ENCODE measurements around the gene PDE4DIP.
"Not testable (repeated sequence)": the region's sequence is repeated elsewhere in the genome, so short reads cannot be mapped to it uniquely, and the experiment has no call there.

Gene PDE4DIP

DNA sequence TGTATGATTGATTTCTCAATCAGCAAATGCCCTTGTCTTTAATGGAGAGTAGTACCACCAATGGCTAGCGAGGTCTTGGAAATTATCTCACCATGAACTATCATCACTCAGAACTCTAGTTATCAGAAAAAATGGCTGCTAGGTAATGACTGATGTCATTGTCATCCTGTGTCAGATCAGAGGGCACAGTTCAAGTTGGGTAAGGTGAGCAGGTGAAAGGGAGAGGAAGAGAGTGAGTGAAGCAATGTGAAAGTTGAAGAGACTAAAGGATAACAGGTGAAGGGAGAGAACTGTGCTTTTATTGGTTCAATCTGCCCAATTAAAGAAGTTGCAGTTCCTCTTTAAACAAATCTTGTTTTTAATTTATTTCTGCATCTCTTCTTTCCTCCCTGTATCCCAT, 76.8 kb downstream of the PDE4DIP start:
- DNase-seq (ENCODE audit: low spot score): not testable (repeated sequence)

GRCh38 chr1:148923798-148924197, 79.6 kb downstream of the PDE4DIP start:
- DNase-seq (ENCODE audit: low spot score): not testable (repeated sequence)

- DNase-seq (ENCODE audit: low spot score): not testable (repeated sequence)
Observed at GRCh38 chr1:148927645-148928044, 83.4 kb downstream of the PDE4DIP start.

- not testable (repeated sequence) for DNase-seq (ENCODE audit: low spot score)
Observed at GRCh38 chr1:148929253-148929652, 85.0 kb downstream of the PDE4DIP start.

DNA sequence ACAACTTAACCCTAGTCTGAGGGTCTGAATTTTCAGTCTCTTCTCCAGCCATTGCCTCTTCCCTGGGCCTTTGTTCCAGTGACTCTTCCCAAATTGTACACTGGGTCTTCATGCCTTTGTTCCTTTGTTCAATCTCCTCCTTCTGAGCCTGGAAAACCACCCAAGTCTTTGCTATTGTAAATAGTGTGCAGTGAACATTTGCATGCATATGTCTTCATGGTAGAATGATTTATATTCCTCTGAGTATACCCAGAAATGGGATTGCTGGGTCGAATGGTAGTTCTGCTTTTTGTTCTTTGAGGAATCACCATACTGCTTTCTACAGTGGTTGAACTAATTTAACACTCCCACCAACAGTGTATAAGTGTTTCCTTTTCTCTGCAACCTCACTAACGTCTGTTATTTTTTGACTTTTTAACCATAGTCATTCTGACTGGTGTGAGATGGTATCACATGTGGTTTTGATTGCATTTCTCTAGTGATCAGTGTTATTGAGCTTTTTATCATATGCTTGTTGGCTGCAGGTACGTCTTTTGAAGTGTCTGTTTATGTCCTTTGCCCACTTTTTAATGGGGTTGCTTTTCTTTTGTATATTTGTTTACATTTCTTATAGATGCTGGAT, 91.3 kb downstream of the PDE4DIP start:
- not testable (repeated sequence) for DNase-seq (ENCODE audit: low spot score)

DNA sequence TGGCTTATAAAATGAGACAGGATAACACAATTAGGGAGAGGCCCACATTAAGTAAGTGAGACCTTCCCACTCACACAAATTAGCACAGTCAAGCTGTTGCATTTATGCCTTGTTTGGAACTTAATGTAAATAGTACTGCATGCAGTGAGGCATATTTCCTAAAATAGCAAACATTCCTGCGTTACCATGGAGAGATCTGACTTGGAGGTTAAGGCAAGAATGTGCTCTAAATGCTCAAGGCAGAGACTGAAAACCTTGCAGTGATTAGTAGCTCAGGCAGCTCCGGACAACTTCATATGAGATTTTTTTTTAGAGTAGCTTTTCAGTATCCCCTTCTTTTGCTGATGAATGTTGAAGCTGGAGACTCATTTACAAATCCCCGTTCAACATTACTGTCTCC, 98.7 kb downstream of the PDE4DIP start:
- not testable (repeated sequence) for DNase-seq (ENCODE audit: low spot score)

GRCh38 chr1:148945130-148945529, 100.9 kb downstream of the PDE4DIP start:
- DNase-seq (ENCODE audit: low spot score): not testable (repeated sequence)

DNA sequence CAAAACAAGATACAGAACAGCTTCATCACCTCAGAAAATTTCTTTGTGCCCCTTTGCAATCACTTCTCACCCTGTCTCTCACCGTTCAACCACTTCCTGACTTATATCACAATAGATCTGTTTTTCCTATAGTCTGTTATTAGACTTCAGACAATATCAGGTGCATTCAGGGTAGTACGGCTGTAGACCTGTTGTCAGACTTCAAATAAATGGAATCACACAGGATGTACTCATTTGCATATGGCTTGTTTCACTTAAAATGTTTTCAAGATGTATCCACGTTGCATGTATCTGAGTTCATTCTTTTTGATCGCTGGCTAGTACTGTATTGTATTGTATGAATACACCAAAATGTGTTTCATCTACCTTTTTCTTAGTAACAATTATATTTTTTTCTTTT, 104.5 kb downstream of the PDE4DIP start:
- not testable (repeated sequence) for DNase-seq (ENCODE audit: low spot score)

DNA sequence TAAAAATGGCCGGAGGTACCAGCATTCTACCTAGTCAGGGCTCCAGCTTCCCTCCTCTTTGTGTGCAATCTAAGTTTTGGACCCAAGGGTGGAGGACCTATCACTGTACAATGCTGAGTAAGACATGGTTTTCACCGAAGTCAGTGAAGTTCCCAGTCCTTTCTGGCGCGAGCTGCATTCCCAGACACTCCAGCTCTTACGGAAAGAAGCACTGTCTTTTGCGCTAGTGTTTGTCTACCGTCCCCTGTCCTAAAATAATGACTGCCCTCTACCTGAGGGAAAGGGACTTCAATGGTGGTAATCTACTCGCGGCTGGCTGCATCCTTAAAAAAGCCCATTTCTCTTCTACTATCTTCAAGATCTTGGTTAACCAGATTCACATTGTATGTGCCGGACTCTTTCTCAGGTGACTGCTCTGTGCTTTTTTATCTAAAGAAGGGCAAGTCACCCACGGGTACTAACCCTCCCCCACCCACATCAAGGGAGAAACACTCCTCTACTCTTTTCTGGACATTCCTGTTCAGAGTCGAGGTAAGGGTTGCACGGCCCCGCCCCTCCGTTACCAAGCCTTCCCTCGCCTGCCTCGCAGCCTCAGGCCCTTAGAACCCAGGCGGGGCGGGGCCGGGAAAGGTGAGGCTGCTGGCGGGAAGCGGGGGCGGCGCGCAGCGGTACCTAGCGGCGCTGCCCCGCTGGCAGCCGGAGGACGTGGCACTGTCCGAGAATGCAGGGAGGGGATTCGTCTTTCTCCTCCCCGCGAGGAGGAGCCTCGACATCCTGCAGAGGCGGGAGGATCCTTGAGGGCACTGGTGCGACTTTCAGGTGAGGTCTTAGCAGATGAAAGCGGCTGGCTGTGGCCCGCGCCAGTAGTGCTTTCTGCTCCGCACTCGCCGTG, 107.4 kb downstream of the PDE4DIP start:
- not testable (repeated sequence) for DNase-seq (ENCODE audit: low spot score)

GRCh38 chr1:148952253-148952937, 108.2 kb downstream of the PDE4DIP start:
- not testable (repeated sequence) for DNase-seq (ENCODE audit: low spot score)

DNA sequence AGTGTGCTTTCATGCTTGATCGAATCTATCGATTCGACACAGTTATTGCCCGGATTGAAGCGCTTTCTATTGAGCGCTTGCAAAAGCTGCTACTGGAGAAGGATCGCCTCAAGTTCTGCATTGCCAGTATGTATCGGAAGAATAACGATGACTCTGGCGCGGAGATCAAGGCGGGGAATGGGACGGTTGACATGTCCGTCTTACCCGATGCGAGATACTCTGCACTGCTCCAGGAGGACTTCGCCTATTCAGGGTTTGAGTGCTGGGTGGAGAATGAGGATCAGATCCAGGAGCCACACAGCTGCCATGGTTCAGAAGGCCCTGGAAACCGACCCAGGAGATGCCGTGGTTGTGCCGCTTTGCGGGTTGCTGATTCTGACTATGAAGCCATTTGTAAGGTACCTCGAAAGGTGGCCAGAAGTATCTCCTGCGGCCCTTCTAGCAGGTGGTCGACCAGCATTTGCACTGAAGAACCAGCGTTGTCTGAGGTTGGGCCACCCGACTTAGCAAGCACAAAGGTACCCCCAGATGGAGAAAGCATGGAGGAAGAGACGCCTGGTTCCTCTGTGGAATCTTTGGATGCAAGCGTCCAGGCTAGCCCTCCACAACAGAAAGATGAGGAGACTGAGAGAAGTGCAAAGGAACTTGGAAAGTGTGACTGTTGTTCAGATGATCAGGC, 108.8 kb downstream of the PDE4DIP start:
- DNase-seq (ENCODE audit: low spot score): peak; percentile 1

- DNase-seq (ENCODE audit: low spot score): not testable (repeated sequence)
Observed at GRCh38 chr1:148953730-148954129, 109.5 kb downstream of the PDE4DIP start.

GRCh38 chr1:148958343-148958742, 114.1 kb downstream of the PDE4DIP start:
- DNase-seq (ENCODE audit: low spot score): not testable (repeated sequence)

- not testable (repeated sequence) for DNase-seq (ENCODE audit: low spot score)
Observed at GRCh38 chr1:148960212-148961000, 116.2 kb downstream of the PDE4DIP start.

GRCh38 chr1:148962127-148962857, 118.1 kb downstream of the PDE4DIP start:
- DNase-seq (ENCODE audit: low spot score): not testable (repeated sequence)

GRCh38 chr1:148966084-148966483, 121.9 kb downstream of the PDE4DIP start:
- not testable (repeated sequence) for DNase-seq (ENCODE audit: low spot score)

GRCh38 chr1:148967580-148967979, 123.4 kb downstream of the PDE4DIP start:
- DNase-seq (ENCODE audit: low spot score): not testable (repeated sequence)

GRCh38 chr1:148968682-148969081, 124.5 kb downstream of the PDE4DIP start:
- DNase-seq (ENCODE audit: low spot score): not testable (repeated sequence)

- not testable (repeated sequence) for DNase-seq (ENCODE audit: low spot score)
Observed at GRCh38 chr1:148969126-148969525, 124.9 kb downstream of the PDE4DIP start.

- not testable (repeated sequence) for DNase-seq (ENCODE audit: low spot score)
Observed at GRCh38 chr1:148975453-148975852, 131.2 kb downstream of the PDE4DIP start.
